GM18526 (cell line): ENCODE measurements around the gene AIF1.
A peak's percentile ranks its signal among the peaks of the same experiment; 100 is the strongest.

Source experiments
- POLR2A ChIP-seq: IDR thresholded peaks from 3 replicates; pipeline ENCODE4 v1.6.1; 2011; ENCODE audit not compliant: insufficient read length; ENCODE audit errors: extremely low read depth

AIF1 gene

DNA sequence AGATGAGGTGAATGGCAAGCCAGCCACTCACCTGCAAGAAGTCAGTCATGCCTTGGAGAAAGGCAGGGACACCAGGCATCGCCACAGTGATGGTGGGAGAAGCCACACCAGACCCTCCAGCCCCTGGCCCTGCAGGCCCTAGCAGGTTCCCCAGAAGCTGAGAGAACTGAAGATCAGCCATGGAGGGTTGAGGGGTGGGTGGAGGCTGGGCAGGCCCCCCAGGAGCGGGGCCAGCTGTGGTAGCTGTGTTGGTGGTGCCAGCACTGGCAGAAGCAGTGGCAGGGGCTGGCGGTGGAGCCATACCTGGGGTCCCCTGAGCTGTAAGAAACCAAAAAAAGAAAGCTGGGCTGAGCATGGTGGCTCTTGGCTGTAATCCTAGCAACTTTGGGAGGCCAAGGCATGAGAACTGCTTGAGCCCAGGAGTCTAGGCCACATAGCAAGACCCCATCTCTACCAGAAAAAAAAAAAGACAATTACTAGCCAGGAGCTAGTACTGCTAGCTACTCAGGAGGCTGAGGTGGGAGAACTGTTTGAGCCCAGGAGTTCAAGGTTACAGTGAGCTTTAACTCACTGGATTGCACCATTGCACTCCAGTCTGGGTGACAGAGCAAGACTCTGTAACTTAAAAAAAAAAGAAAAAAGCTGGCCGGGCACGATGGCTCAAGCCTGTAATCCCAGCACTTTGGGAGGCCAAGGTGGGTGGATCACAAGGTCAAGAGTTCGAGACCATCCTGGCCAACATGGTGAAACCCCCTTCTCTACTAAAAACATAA, 27.9 kb downstream of the AIF1 start:
- TF ChIP-seq POLR2A: no peak

DNA sequence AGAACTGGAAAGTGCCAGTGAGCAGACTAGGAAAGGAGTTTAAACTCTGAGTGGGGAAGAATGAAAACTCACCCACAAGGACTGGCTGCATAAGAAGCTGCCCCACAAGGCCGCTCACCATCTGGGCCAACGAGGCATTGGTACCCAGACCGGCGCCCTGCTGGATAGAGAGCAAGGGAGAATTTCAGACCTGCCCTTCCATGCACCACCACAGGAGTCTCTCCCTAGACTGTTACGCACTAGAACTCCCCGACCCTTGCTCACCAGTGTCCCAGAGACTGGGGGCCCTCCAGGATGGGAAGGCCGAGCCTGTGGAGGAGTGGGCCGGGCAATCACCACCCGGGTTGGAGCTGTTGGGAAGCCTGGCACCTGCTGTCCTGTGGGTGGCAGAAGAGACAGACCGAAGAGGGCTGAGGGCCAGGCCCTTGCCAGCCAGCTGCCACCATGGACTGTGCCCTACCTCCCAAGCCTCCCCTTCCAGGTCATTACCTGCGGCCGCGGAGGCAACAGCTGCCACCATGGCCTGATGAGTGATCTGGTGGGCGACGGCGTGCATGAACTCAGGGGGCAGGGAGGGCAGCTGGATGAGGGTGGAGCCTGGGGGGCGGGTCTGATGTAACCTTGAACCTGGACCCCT, 28.9 kb downstream of the AIF1 start:
- TF ChIP-seq POLR2A: no peak

DNA sequence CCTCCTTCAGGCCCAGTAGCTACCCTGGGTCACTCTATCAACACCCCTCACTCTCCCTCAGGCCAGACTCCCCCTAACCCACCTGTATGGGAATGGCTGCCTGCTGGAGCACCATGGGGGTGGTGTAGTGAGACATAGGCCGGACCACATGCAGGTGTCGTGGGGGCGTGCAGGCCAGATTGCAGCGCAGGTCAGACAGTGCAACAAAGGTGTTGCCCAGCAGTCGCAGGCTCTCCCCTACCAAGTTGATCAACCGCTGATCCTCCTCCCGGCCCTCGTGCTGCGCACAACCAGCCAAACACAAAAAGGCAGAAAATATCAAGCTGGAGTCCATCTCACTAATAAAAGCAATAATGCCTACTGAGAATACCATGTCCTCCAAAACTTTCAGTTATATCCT, 30.3 kb downstream of the AIF1 start:
- no peak for TF ChIP-seq POLR2A

DNA sequence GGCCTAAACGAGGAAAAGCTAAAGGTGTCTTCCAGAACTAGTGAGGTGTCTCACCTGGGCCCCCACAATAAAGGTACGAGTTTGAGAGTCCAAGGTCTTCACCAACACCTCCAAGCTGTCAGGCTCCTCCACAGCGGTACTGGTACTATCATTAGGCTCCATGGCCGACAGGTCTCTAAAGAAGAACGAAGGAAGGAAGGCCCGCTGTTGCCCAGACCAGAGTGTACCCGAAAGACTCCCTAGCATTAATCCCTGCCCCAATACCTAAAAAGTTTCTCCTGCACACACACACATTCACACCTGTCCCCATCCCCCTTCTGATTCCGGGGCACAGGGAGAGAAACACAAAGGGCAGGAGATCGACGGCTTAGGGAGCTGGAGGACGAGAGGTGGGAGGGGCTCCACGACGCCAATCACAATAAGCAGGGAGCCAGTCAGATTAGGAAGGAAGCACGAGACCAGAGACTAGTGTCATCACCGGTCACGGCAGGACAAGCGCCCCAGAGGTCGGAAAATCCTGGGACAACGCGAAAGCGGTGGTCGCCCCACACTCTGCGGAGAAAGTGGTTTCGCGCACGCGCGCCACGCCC, 36.7 kb downstream of the AIF1 start:
- TF ChIP-seq POLR2A: no peak

DNA sequence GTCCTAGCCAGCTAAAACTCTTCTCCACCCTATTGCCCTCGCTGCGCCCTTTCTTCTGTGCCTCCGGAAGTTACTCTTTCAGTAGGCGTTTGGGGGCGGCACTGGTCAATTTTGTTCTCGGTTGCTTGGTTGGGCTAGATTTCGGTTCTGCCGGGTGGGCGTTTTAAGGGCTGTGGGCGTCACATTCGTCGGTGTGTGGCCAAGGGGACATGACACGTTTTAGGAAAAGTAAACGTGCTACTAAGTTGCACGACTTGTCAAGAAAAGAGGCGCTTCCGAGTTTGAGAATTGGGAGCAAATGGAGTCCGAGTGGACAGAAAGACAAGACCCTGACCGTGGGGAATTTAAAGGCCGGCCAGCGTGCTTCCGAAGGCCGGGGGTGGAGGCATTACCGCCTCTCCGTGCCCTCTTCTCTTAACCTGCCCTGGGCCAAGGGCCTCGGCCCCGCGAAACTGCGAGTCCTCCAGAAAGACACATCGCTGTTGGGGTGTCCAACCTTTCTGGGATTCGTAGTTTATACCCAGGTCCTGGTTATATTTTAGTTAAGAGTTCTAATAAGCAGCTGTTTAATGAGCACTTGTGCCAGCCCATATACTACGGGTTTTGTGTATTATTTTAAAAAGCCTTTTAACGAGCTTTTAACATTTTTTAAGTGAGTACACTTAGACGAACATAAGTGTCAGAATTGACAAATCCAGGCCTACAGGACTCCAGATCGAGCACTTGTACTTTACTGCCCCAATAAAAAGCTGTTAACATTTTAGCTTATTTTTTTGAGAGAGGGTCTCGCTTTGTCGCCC, 38.1 kb downstream of the AIF1 start:
- peak; percentile 19 for TF ChIP-seq POLR2A

DNA sequence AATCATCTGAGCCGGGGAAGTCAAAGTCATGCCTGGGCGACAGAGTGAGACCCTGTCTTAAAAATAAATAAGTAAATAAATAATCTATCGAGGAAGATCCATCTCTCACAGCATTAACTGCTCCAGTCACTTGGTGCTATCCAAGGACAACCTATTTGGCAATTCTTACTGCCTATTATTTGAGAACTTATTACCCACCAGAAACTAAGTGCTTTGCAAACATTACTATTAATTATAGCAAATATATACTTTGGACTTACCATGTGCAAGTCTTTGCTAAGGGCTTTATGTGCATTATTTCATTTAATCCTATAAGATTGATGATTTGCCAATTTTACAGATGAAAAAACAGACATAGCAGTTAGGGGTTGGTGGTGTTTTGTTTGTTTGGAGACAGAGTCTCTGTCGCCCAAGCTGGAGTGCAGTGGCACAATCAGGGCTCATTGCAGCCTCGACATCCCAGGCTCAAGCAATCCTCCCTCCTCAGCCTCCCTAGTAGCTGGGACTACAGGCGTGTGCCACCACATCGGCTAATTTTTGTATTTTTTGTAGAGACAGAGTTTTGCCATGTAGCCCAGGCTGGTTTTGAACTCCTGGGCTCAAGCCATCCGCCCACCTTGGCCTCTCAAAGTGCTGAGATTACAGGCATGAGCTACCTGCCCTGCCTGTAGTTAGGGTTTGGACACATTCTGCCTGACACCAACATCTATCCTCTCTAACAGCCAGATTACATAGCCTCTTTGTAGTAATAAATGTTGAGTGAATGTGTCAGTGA, 39.7 kb downstream of the AIF1 start:
- no peak for TF ChIP-seq POLR2A

DNA sequence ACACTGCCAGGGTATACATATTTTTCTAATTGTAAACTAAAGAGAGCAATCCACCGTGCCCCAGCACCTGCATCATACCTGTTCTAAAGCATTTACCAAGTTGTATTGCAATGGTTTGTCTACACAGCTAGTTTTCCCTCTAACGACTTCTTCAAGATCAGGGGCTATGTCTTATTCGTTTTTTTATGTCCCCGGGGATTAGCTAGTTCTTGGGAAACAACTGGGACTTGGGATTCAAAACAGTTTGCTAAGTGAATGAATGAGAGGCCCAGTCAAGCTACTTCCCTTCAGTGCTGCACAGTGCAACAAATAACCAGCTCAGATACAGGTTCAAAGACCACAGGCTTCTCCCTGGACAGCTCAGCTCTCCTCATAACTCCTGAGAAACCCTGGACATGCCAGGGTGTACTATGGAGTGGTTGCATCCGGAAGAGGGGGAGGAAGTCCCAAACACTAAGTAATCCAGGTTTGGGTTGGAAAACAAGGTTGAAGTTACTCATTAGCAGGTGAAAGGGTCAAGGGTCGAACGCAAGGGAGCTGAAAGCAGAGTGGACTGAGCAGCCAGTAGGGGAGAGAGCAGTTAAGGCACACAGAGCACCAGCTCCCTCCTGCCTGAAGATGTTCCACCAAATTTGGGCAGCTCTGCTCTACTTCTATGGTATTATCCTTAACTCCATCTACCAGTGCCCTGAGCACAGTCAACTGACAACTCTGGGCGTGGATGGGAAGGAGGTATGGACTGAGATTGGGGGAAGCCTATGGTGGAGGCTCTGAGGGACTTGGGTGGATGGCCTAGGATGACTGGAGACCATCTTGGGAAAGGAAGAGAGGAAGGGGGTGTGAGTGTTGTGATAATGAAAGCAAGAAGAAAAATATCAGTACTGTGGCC, 40.6 kb downstream of the AIF1 start, which contains the start of gene APOM:
Gene APOM, plus strand, starts transcription at position 546 of the 889 bp plus-strand sequence. Its CDS starts 73 bp downstream, at position 619.
- no peak for TF ChIP-seq POLR2A

DNA sequence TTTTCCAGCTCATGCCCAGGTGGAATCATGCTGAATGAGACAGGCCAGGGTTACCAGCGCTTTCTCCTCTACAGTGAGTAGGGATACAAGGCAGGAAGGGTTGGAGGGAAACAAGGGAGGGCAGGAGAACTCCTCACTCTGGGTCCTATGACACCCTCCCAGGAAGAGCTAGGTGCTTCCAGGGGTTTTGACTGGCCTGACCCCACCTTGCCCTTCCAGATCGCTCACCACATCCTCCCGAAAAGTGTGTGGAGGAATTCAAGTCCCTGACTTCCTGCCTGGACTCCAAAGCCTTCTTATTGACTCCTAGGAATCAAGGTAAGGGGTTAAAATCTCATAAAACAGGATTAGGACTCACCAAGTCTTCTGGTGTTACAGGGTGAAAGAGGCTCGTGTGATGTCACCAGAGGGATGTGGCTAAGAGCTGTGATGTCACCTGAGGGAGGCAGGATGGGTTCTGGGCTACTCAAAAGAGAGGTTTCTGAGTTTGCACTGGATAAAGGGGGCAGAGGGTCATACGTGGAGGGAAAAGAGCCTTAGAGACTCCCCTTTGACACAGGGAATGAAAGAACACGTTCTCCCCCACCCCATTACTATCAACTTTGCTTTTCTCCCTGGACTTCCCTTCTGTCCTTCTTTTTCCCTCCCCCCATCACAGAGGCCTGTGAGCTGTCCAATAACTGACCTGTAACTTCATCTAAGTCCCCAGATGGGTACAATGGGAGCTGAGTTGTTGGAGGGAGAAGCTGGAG, 42.5 kb downstream of the AIF1 start:
- no peak for TF ChIP-seq POLR2A

DNA sequence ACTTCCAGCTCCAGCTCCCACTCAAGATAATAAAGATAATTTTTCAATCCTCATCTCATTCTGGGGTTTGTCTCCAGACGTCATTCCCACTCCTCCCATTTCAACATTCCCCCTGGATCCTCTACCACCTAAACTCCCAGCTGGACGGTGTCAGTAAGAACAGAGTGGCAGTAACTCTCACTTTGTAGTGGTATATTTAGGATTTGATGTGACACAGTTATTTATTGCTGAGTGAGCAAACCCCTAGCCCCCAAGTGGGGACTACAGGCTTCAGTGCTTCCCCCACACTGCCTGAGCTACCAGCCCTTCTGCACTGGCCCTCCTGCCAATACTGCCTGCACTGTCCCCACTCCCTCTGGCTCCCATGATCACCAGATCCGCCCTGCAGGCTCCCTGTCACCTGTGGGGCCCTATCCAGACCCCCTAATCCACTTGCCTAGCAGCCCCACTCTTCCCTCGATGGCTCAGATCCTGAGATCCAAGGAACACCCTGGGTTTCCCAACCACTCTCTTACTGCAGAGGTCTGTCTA, 43.2 kb downstream of the AIF1 start:
- no peak for TF ChIP-seq POLR2A

DNA sequence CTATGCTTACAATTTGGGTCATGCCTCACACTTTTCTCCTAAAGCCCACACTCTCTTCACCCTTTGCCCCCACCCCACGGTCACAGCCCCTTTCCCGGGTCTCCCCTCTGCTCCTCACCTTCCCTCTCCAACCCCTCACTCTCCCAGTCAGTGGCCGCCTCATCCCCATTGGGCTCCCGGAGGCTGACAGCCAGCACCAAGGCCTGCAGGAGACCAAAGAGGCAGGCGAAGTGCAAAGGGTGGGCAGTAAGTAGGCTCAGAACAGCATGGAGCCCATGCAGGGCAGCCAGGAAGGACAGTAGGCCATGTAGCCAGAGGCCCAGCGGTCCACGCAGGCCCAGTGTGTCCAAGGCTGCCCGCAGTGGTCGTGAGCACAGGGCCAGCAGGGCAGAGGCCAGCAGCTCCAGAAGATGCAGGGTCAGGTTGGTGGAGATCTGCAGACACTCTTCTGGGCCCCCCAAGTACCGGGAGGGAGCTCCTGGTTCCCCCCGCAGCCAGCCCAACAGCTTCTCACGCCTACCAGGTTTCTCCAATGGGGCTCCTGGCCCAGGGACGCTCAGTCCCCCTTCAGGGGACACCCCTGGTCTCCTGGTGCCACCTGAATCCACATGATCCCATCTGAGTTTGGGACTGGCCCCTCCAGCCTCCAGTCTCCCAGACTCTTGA, 44.1 kb downstream of the AIF1 start:
- TF ChIP-seq POLR2A: no peak

DNA sequence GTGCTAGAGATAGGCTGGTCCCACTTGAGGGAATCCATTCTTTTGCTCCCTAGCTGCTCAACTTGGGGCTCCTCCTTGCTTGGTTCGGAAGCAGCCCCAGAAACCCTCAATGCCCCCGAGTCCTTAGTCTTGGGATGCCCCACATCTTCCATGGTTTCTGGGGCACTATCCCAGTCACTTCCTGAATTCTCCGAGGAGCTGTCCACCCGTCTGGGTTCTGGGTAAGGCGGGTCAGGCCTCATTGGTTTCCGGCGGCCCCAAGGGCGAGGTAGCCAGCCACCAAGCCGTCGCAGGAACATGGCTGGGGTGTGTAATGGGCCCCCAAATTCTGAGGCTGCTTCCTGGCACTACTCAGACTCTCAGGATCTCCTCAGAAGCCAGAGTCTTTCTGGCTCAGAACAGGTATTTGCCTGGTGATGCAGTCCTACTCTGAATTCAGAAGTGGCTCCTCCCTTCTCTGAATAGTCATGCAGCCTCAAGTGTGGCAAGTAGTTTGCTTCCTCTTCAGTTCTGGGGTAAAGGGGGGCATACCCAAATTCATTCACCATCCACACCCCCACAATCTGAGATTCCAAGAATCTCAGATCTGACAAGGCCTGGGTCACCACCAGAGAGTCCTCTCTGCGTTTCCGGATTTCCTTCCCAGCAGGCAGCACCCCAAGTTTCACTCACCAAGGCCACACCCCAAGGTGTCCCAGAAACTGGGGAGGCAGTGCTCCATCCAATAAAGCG, 44.8 kb downstream of the AIF1 start:
- TF ChIP-seq POLR2A: no peak

DNA sequence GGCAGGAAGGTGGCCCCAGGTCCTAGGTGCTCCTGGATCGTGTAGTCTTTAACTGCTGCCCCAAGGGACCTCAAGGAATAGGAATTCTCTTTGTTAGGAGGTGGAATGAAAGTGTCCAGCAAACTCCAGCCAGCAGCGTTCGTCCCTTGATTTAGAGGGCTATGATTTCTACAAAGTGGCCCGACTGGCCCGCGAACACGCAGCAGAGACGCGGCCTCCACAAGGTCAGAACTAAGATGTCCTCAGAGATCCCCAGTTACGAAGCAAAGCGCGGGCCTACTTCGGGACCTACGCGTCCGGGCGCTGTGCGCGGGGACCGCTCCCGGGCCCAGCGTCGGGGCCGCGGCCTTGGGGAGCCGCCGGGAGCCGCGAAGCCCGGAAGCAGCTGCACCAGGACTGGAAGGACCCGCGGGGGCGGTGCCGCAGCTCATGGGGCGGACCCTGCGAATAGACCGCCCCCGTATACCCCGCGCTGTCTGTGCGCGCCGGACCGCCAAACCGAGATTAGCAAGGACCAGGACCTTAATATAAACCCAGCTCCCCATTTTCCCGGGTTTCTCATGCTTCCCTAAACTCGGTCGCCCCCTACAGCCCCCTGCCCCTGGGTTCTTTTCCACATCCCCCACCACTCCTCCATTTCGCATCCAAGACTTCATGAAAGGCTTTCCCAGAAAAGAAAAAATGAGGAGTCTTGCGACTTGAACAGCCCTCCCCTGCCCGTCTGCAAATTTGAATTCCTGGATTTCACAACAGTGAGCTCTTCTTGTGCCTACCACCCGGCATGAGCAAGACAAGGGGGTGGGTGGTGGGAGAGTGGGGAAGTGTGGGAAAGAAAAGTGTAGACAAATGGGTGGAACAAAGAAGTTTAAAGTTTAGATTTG, 45.6 kb downstream of the AIF1 start, which contains the start of gene C6orf47:
Gene C6orf47, minus strand, starts transcription at position 398 of the 881 bp plus-strand sequence. CDS start 831 bp downstream, outside the sequence.
- peak; percentile 89 for TF ChIP-seq POLR2A
